C4-2B (cell line): Measurements from ENCODE around the gene FSTL4.

Experiments used
- H3K27ac ChIP-seq: fragments of 450-650 bp; 2 replicates; pipeline ENCODE4 v1.5.1; 2017
- CTCF ChIP-seq: fragments of 450-650 bp; conservative IDR thresholded peaks from 2 replicates; pipeline ENCODE4 v1.5.1; 2017; ENCODE audit warnings: mild to moderate bottlenecking
- ZFX ChIP-seq: fragments of 450-650 bp; IDR thresholded peaks from 2 replicates; pipeline ENCODE4 v1.6.1; 2017

Gene FSTL4

GRCh38 chr5:133368916-133369783 is 243.2 kb downstream of the FSTL4 start:
- no peak for TF ChIP-seq CTCF
- H3K27ac ChIP-seq: no peak overlapping the region

GRCh38 chr5:133367984-133368383 is 244.4 kb downstream of the FSTL4 start:
- no peak for TF ChIP-seq CTCF
- no peak for TF ChIP-seq ZFX
- no peak overlapping the region for H3K27ac ChIP-seq

GRCh38 chr5:133367071-133367786 is 245.1 kb downstream of the FSTL4 start:
- no peak overlapping the region for H3K27ac ChIP-seq
- TF ChIP-seq CTCF (no peak), ZFX (no peak)

- no peak for TF ChIP-seq CTCF
- no peak for TF ChIP-seq ZFX
- no peak overlapping the region for H3K27ac ChIP-seq
These were observed 245.9 kb downstream of the FSTL4 start for GRCh38 chr5:133366438-133366837.

- TF ChIP-seq CTCF (no peak), ZFX (no peak)
These were observed 246.6 kb downstream of the FSTL4 start for GRCh38 chr5:133365738-133366137.

GRCh38 chr5:133364936-133365707 is 247.2 kb downstream of the FSTL4 start:
- H3K27ac ChIP-seq: no peak overlapping the region
- TF ChIP-seq ZFX: no peak
- TF ChIP-seq CTCF: peak; percentile 49

More at GRCh38 chr5:133365738-133366137, 246.6 kb downstream of the FSTL4 start:
- no peak overlapping the region for H3K27ac ChIP-seq
